ENCODE data around the gene TENT5C.

The TENT5C gene

DNA sequence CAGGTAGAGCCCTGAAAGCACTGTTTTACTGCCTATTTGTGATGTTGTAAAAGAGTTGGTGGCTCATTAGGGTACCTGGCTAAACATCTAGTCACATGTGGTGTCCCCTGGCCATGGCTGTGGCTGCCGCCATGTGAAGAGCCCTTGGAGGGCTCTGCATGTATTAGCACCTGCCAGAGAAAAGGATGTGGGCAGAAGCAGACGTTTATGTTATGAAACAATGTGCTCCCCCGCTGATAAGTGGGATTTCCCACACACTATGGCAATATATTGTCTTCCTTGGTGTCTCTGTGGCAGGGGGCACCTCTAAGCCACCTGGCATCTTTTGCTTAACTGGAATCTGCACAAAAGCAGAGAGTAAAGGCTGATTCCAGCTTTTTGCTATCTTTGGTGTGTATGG lies 9.6 kb downstream of the TENT5C start:
- no peak for DNase-seq

DNA sequence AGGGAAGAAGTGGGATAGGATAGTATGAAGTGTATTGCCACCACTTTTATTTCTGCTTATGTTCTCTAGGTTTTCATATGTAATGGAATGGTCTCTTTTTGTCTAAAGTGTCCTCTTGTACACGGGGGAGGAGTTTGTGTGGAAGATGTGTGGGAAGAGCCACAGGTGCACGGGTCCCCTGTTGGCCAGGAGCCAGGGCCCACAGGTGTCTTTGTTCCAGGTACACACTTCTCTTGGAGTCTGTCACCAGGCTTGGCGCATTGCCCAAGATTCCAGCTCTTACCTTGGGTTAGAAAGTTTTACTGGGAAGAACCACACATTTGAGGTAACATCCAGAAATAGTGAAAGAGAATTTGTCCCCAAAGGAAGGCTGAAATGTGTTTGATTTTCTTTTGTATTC lies 10.5 kb downstream of the TENT5C start:
- no peak for DNase-seq

DNA sequence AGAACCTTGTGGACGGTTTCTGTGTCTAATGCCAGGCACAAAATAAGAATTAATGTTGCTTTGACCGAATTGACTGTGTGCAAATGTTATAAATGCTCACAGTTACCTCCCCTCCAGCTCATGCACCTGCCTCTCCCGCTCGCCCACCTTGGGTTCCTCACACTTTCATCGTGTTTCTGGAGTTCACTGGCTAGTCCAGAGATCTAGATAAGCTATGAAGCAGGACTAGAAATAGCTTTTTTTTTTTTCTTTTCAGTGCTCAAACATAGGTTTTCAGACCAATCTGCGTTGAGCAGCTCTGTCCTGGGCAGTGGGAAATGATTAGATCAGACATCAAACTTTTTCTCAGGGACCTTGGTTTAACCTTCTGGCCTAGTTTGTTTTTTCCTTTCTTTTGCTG lies 11.1 kb downstream of the TENT5C start:
- DNase-seq: no peak

DNA sequence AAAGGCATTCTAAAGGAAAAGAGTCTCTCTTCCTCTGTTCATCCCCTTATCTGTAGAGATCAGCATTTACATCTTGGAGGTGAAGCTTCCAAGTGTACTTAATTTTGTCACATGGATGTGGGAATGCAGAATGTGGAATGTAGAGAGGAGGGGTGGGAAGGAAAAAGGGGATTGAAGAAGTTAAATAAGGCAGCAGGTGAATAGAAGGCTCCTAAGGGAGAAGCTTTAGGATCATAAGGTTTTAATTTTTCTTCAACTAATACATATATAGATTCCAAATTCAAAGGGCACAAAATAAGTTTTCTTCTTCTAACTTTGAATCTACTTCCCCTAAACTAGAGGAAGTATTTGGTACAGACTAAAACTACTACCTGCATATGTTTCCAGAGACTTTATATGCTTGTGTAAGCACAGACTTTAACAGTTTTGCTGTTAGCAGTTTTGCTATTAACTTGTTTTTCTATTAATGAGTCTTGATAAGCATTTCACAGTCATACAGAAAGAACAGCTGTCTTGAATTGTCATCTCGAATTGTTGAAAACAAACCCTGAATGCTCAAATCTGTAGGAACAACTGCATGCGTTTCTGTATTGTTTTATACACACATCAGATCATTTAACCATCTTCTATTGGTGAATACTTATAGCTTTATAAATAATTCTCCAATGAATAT lies 12.7 kb downstream of the TENT5C start:
- no peak for DNase-seq

DNA sequence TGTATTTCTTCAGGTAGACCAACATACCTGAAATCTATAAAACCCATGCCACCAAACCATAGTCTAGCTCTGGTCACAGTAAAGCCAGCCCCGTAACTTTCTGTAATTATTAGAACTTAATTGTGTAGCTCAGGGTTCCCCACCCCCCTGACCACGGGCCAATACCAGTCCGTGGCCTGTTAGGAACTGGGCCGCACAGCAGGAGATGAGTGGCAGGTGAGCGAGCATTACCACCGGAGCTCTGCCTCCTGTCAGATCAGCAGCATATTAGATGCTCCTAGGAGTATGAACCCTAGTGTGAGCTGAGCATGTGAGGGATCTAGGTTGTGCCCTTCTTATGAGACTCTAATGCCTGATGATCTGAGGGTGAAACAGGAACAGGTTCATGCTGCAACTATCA lies 14.6 kb downstream of the TENT5C start:
- no peak for DNase-seq

DNA sequence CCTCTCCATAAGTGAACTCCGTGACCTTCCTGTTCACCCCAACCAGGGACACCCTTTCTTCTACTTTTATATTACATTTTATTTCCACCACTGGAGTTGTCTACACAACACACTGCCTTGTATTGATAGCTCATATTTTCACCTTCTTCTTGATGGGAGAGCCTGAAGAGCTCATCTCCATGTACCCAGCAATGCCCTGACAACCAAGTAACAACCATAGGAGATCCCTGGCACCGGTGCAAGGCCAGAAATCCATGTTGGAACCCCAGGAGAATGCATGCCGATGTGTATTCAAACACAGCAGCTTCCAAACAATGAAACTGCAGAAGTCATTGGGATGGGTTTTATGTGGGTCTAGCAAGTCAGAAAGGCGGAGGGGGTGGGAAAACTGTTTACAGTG lies 15.5 kb downstream of the TENT5C start:
- DNase-seq: no peak

DNA sequence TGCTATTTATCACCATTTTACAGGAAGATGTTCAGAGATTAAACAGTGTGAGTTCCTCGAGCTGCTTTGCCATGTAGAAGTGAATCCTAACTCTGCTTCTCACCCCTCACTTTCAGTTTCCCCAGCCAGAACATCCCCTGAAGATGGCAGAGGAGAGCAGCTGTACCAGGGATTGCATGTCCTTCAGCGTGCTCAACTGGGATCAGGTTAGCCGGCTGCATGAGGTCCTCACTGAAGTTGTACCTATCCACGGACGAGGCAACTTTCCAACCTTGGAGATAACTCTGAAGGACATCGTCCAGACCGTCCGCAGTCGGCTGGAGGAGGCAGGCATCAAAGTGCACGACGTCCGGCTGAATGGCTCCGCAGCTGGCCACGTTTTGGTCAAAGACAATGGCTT lies 16.9 kb downstream of the TENT5C start:
- no peak for DNase-seq

DNA sequence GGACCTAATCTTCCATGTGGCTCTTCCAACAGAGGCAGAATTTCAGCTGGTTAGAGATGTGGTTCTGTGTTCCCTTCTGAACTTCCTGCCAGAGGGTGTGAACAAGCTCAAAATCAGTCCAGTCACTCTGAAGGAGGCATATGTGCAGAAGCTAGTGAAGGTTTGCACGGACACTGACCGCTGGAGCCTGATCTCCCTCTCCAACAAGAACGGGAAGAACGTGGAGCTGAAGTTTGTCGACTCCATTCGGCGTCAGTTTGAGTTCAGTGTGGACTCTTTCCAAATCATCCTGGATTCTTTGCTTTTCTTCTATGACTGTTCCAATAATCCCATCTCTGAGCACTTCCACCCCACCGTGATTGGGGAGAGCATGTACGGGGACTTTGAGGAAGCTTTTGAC lies 17.3 kb downstream of the TENT5C start:
- DNase-seq: no peak

DNA sequence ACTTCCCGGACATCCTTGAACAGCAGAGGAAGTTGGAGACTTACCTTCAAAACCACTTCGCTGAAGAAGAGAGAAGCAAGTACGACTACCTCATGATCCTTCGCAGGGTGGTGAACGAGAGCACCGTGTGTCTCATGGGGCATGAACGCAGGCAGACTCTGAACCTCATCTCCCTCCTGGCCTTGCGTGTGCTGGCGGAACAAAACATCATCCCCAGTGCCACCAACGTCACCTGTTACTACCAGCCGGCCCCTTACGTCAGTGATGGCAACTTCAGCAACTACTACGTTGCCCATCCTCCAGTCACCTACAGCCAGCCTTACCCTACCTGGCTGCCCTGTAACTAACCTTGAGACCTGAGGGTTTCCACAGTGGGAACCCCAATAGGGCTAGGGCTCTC lies 17.9 kb downstream of the TENT5C start:
- no peak for DNase-seq

DNA sequence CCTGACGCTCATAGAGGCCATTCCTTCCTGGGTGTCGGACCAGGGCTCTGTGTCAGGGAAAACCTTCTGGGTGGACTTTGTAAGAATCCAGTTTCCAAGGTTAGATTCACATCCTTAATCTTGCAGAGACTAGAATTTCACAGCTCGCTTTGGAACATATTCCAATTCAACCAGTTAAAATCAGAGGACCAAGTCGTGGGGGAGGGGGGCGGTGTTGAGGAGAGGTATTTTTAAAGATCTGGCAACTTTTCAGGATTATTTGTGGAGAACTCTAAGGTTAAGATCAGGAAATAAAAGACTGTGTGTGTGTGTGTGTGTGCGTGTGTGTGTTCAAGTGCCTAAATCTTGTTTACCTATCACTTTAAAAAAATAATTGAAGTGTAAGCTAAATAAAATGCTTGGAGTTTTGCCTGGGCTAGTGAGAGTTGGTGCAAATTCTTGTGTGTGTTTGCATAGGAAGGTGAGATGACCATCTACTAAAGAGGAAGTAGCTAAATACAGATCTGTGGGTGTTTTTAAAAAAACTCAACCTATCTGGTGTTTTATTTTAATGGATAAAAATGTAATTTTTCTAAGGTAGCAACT lies 21.8 kb downstream of the TENT5C start:
- no peak for DNase-seq

DNA sequence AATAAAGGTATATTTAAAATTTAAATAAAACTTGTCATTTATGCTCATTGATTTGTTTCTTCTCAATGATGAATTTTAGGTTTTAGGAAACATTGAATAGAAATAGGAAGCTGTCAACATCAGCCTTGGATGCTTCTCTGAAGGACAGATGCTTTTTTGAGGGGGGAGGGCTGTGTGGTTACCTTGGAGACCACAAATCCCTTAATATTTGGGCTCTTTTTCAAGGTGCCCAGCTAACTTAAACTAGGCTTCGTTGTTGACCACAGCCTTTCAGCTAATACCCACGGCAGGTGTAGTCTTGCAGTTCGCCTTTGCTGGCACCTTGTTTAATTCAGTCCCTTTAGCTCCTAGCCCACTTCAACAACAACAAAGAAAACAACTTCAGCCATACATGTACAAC lies 22.5 kb downstream of the TENT5C start:
- DNase-seq: no peak

DNA sequence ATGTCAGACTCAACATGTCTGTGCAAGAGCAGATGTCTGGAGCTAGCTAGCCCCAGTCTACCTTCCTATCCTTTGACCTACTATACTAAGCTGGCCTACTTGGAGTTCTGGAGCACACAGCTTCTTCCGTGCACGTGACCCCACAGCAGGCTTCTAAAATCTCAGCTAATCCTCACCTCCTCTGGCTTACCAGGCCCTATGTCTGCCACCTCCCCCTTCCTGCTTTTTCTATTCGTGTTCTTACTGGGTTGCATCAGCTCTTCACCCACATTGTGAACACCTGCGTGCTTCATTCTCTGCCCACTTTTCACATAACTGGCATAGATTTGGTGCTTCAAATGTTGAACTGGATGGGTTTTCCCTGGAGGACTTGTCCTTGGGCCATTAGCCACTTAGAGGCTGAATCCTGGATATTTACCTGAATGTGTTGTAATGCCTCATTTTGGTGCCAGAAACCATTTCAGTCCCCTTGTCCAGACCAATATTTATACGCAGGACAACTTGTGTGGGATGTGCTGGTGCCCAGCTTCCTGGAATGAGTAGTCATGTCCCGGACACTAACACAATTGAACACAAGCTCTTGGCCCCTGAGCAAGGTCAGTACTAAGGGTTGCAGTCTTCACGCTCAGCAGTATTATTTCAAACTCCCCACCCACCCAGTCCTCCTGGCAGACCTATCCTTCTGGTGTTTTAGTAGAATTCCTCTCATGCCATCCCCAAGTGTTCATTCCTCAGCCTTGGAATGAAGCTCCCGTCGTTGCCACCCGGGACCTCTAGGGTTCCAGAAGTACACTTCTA lies 24.0 kb downstream of the TENT5C start:
- DNase-seq: peak; percentile 23

DNA sequence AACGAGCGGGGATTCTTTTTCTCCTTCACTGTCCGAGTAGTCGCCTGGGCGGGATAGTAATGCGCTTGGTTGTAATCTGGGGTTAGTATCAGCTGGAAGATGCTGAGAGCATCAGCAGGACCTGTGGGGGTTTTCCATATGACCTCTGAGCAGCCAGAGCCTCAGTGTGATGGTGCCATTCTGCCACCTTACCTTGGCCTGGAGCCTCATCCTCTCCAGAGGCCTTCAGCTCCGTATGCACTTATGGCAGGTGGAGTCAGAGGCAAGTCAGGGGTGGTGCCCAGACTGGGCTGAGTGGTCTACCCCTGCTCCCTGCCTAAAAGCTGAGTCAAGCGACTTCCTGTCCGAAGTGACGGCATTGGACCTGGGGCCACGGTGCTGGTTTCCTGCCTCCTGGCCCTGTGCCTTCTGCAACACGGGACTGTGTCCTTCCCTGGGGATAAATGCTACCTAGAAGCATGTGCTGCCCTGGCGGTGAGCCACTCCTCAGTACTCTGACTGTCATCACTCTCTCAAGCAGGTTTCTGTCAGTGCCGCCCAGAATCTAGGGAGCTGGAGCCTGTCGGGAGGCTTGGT lies 24.7 kb downstream of the TENT5C start:
- peak; percentile 40 for DNase-seq

DNA sequence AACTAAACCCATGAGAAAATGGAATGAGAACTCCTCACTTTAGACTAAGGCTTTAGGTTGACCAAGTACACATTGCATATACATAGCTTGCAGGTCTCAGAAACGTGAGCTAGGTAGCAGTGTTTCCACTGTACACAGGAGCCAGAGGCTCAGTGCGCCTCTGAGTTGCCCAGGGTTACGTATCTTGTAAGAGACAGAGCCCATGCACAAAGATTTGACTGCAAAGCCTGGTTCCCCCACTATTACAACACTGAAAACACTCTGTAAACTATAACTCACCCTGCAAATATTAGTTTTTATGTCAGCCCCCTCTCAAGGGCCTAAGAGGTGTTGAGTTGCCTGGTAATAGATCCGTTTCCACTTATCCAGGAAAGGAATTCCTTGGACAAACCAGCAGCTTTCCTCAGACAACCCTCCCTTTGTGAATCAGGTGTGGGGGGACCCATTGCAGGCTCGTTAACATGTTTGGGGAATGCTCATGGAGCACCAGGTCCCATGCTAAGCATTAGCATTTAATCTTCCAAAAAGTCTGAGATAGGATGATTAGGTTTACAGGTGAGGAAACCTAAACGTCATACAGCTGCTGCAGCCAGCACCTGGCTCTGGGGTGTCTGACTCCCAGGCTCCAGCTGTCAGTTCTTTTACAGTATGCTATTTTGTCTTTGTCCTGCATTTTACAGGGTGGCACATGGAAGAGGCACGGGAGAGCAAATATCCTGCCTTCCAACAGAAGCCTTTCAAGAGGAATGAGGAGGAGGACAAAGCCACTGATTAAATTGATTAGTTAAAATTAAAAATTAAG lies 25.7 kb downstream of the TENT5C start:
- peak; percentile 15 for DNase-seq

DNA sequence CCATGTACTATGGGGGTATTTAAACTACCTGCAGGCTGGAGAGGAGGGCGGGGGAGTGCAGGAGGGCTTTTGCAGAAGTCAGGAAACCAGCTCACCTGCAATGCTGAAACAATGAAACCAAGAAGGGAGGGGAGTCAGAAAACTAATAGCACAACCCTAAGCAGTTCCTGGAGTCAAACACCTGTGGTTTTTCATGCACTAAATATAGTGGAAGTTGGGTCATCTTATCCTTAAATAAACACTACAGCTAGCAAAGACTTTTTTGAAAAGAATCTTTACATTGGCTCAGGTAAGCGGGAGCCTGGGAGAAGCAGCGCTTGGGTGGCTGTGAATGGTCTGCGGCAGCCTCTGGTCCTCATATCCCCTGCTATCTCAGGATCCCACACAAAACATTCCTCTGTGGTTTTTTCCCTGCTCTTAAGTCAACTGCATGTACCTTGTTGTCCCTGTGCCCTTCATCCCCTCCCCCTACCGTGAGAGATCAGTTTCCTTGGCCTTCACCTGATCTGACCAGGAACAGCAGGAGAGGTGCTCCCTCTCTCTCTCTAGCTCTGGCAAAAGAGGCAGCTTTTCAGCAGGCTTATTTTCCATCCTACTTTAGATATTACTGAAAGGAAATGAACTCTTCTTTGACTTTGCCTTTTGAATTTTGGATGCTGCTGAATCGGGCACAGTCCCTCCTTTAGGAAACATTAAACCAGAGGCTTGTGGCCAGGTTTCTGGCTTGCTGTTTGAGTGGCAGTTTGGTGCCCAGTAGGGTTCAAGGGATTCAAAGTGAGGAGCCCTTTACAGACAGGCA lies 26.6 kb downstream of the TENT5C start:
- DNase-seq: peak; percentile 33

DNA sequence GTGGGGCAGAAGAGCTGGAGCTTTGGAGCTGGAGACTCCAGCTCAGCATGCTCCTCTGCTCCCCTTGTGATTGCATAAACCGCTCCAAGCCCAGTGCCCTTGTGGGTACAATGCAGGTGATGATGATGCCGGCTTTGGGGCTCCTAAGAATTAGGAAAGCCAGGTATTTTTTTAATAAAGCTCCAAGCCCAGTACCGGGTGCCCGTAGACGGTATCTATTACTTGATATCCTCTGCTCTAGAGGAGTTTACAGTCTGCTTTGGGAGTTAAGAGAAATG lies 27.2 kb downstream of the TENT5C start:
- peak; percentile 38 for DNase-seq

DNA sequence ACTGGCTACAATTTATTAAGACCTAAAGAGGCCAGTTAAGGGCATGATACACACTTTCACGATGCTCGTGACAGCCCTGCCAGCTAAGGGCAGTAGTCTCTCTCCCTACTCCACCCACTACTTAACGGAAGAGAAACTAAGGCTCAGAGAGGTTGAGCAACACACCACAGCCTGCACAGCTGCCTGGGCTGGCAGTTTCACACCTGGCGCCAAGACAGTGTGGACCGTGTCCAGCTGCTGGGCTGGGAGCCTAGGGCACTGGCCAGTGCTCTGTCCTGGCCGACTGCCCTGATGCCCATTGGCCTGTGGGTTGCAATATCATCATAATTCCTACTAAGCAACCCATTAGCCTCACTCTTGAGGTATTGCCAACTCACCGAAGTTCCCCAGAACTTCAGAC lies 27.6 kb downstream of the TENT5C start:
- peak; percentile 35 for DNase-seq

DNA sequence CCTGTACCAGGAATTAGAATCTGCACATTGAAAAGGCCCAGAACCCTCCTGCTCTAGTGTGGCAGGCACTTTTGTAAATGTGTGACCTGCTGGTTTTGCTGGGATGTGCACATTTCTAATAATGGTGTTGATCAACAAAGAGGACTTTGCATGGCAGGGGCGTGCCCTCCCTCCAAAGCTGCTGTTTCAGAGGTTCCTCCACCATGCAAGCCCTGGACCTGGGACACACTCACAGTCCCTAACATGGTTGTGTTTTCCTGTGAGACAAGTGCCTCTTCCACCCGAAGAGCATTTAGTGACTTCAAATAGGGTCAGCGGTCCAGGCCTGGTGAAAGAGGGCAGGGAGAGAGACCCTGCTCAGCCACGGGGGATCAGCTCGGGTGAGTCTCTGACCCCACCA lies 28.1 kb downstream of the TENT5C start:
- DNase-seq: peak; percentile 26

DNA sequence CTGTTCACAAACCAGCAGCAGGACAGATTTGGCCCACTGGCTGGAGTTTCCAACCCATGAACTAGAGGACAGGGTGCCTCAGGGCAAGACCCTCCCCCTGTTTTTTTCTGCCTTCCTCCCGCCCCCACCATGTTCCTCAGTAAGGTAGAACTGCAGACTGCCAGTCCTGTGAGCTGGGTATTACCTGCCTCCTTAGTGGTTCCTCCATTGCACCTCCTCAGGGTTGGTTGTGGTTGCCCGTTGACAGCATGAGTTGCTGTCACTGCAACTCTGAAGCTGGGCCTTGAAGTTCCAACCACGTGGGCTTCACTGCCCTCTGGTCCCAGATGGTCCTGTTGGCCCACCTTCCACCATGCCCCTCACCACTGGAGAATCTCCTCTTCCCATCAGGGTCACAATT lies 28.8 kb downstream of the TENT5C start:
- DNase-seq: peak; percentile 40

DNA sequence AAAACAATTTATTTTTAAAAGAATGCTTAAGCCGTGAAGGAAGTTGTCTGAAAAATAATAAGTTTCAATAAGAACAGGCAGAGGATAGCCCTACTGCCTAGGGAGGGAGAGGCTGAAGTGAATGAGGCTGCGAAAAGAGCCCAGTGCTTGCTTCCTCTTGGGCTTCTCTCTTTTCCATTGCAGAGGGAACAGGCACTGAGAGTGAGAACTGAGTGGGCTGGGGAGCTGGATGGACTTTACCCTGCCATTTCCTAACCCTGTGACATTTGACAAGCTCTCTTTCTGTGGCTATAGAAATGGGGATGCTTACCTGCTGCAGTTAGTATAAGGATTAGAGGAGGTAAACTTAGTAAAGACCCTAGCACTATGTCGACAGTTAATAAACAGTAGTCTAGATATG lies 30.0 kb downstream of the TENT5C start:
- DNase-seq: peak; percentile 10

DNA sequence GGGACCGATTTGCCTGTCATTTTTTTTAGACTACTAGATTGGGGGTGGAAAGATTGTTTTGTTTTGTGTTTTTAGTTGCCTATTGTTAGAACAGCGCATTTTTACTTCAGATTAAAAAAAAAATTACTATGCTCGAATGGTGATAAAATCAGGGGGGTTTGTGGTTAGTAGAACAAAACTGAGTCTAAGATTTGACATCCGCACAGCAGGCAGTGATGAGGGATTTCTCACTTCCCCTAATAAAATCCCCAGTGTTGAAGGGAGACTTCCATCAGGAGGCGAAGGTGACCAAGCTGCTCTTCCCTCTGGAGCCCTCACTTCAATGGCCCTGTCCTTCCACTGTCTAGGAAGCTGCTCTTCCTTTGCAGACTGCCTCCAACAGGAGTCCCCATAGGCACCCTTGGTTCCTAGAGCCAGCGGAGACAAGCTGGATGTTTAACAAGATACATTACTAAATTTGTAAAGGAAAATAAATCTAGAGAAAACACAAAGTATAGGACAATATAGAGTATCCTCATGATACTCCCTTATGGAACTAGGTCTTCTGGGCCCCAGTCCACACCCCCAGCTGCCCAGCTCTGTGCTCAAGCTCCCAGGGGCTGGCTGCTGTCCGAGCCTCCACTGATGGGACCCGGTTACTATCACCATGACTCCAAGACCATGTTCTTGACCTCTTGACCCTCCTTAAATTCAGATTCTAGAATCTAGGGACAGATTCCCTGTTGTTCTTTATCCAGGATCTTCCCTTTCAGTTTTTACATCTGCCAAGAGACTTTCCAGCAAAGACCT lies 31.0 kb downstream of the TENT5C start:
- peak; percentile 40 for DNase-seq

DNA sequence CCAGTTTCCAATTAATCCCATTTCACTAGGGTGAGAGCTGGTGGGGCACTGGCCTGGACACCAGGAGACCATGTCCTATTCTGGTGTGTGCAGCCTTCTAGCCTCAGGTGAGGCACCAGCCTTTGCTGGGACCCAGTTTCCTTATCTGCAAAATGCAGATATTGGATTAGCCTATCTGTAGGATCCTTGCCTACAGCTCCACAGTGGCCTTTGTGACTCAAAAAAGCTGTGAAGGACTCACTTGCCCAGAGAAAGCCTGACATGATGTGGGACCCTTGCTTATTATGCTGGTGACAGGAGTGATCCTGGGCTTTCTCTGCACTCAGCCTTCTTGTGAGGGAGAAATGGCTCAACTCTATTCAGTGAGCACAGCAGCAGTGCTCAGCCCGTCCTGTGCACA lies 32.3 kb downstream of the TENT5C start:
- peak; percentile 23 for DNase-seq

Measured in activated CD8-positive, alpha-beta memory T cell treated with anti-CD3 and anti-CD28 coated beads, Interleukin-2, amount 50 U/mL, for 48 hours (primary cell).